HepG2 (cell line): ENCODE data around the gene CDKN1C. TPM values are rescaled to one million over a fixed set of nuclear protein-coding genes. Genes with fewer than 3 reads are reported as not detected.
A peak's percentile ranks its signal among the peaks of the same experiment; 100 is the strongest.

ENCODE experiments used
- ELF1 ChIP-seq: sonication (generic); formaldehyde crosslinking; IDR thresholded peaks from 2 replicates; pipeline ENCODE4 v1.4.0; 2020; ENCODE audit warnings: missing genetic modification reagents
- HMG20A ChIP-seq: IDR thresholded peaks from 2 replicates; pipeline ENCODE4 v1.6.1; 2016; ENCODE audit warnings: borderline replicate concordance
- IRF2 ChIP-seq: IDR thresholded peaks from 2 replicates; pipeline ENCODE4 v1.6.1; 2018; ENCODE audit warnings: missing genetic modification reagents, missing compliant biosample characterization
- KMT2B ChIP-seq: IDR thresholded peaks from 2 replicates; pipeline ENCODE4 v1.6.1; 2016; ENCODE audit warnings: missing genetic modification reagents, missing compliant biosample characterization
- NBN ChIP-seq: fragments of 450-650 bp; conservative IDR thresholded peaks from 2 replicates; pipeline ENCODE4 v1.6.1; 2017
- NFATC3 ChIP-seq: sonication (generic); formaldehyde crosslinking; IDR thresholded peaks from 2 replicates; pipeline ENCODE4 v1.5.1; 2020; ENCODE audit warnings: mild to moderate bottlenecking, missing genetic modification reagents
- SALL1 ChIP-seq: sonication (generic); formaldehyde crosslinking; IDR thresholded peaks from 2 replicates; pipeline ENCODE4 v1.8.0; 2022; ENCODE audit warnings: mild to moderate bottlenecking, missing genetic modification reagents
- SAP130 ChIP-seq: IDR thresholded peaks from 2 replicates; pipeline ENCODE4 v1.6.1; 2016; ENCODE audit warnings: low read depth
- SIX1 ChIP-seq: sonication (generic); formaldehyde crosslinking; IDR thresholded peaks from 2 replicates; pipeline ENCODE4 v1.4.0; 2020; ENCODE audit warnings: missing genetic modification reagents, borderline replicate concordance
- YY1 ChIP-seq: IDR thresholded peaks from 2 replicates; pipeline ENCODE4 v1.6.1; 2011; ENCODE audit warnings: low read length, low read depth, moderate library complexity, mild to moderate bottlenecking; ENCODE audit not compliant: insufficient read depth, insufficient replicate concordance
- ZC3H4 ChIP-seq: sonication (generic); formaldehyde crosslinking; IDR thresholded peaks from 2 replicates; pipeline ENCODE4 v1.4.0; 2020; ENCODE audit warnings: missing genetic modification reagents, borderline replicate concordance
- ZFP36L1 ChIP-seq: sonication (generic); formaldehyde crosslinking; IDR thresholded peaks from 2 replicates; pipeline ENCODE4 v1.8.0; 2022; ENCODE audit warnings: mild to moderate bottlenecking, missing genetic modification reagents, moderate library complexity
- ZNF180 ChIP-seq: sonication (generic); formaldehyde crosslinking; IDR thresholded peaks from 2 replicates; pipeline ENCODE4 v1.4.0; 2020; ENCODE audit warnings: low read depth, missing genetic modification reagents, borderline replicate concordance
- ZNF816 ChIP-seq: sonication (generic); formaldehyde crosslinking; IDR thresholded peaks from 2 replicates; pipeline ENCODE4 v1.8.0; 2022; ENCODE audit warnings: missing genetic modification reagents, mild to moderate bottlenecking, borderline replicate concordance
- ZNF883 ChIP-seq: sonication (generic); formaldehyde crosslinking; IDR thresholded peaks from 2 replicates; pipeline ENCODE4 v1.5.1; 2020; ENCODE audit warnings: mild to moderate bottlenecking, missing genetic modification reagents; ENCODE audit errors: not compliant biosample characterization
- polyA plus RNA-seq, 8 experiments: library from polyadenylated mRNA; depleted of rRNA in 3 of 8; stranded (reverse) in 7 of 8; unstranded in 1 of 8; fragments of >200 nt; fragmentation: Illumina TruSeq in 4 of 8; extraction: Trizol in 4 of 8; gene quantifications; 2 replicates each; pipeline versions ENCODE4 v1.2.1 to v1.2.3, GENCODE V29; 2011 to 2016; ENCODE audit warnings: low read depth in 4 of 8, missing spikeins in 1 of 8, mixed read lengths in 1 of 8; ENCODE audit not compliant: insufficient read depth in 1 of 8
- total RNA-seq, 5 experiments: library from RNA; depleted of rRNA; stranded (reverse); fragments of >200 nt; fragmentation: Illumina TruSeq; extraction: Trizol; gene quantifications; 2 replicates each; pipeline ENCODE4 v1.2.3, GENCODE V29; 2016; ENCODE audit warnings: low read depth in 1 of 5
- TF ChIP-seq, protein P1 (sequence below): sonication (generic); formaldehyde crosslinking; IDR thresholded peaks from 2 replicates; pipeline ENCODE4 v1.4.0; 2020; ENCODE audit warnings: mild to moderate bottlenecking, low read depth, missing genetic modification reagents
- TF ChIP-seq, protein P2 (sequence below): sonication (generic); formaldehyde crosslinking; IDR thresholded peaks from 2 replicates; pipeline ENCODE4 v1.9.0; 2021; ENCODE audit warnings: missing genetic modification reagents, borderline replicate concordance
- TF ChIP-seq, protein P3 (sequence below): sonication (generic); formaldehyde crosslinking; IDR thresholded peaks from 2 replicates; pipeline ENCODE4 v1.8.0; 2022; ENCODE audit warnings: mild to moderate bottlenecking, missing genetic modification reagents
- TF ChIP-seq, protein P4 (sequence below): sonication (generic); formaldehyde crosslinking; IDR thresholded peaks from 2 replicates; pipeline ENCODE4 v1.9.0; 2022; ENCODE audit warnings: missing genetic modification reagents, mild to moderate bottlenecking, borderline replicate concordance
- TF ChIP-seq, protein P5 (sequence below): sonication (generic); formaldehyde crosslinking; IDR thresholded peaks from 2 replicates; pipeline ENCODE4 v1.8.0; 2022; ENCODE audit warnings: mild to moderate bottlenecking, missing genetic modification reagents; ENCODE audit not compliant: insufficient replicate concordance

The CDKN1C gene
- total and polyA plus RNA-seq, 2 of the 13 experiments (the other 11 are each of a cell fraction or from before 2014, with no cell fraction given) = not detected

DNA sequence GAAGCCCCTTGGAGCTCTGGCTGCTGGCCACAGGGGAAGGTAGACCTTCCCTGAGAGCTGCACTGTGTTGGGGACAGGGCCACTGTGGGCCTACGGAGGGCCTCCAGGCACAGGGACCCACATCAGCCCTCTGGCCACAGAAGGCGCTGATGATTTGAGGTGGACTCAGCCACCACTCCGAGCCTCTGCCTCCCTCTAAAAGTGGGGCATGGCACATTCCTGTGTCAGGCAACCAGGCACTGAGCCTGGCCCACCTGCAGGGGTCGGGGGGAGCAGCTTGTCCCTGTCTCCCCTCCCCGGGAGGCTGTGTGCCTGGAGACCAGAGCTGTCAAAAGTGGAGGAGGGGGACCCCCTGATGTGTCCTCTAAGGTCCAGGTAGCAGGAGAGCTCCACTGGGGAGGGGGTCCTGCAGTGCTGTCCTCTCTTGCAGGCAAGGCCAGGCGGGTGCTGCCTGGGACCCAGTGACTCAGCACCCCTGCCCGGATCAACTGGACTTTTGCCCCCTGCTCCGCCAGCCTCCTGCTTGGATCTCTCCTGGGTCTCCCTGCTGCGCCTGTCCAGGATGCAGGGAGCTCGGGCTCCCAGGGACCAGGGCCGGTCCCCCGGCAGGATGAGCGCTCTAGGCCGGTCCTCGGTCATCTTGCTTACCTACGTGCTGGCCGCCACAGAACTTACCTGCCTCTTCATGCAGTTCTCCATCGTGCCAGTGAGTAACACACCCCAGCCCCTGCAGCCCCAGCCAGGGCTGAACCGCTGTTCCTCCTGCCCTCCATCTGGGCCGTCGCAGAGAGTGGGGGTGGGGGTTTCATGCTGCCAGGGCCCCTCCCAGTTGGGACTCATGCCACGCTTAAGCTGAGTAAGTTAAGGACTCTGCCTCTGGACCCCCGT, 17.5 kb upstream of the CDKN1C start (continued):
- TF ChIP-seq ELF1 (CRISPR knock-in tag) = 0 out of 2 replicates have a peak, but pooled peaks have one; percentile 17
- no peak; the same call in 1 of the 2 replicates for TF ChIP-seq ZC3H4 (CRISPR knock-in tag)
- TF ChIP-seq, protein P1, sequence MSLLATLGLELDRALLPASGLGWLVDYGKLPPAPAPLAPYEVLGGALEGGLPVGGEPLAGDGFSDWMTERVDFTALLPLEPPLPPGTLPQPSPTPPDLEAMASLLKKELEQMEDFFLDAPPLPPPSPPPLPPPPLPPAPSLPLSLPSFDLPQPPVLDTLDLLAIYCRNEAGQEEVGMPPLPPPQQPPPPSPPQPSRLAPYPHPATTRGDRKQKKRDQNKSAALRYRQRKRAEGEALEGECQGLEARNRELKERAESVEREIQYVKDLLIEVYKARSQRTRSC (CRISPR knock-in tag) = no peak
- TF ChIP-seq ZFP36L1 (CRISPR knock-in tag) = no peak
- TF ChIP-seq, protein P2, sequence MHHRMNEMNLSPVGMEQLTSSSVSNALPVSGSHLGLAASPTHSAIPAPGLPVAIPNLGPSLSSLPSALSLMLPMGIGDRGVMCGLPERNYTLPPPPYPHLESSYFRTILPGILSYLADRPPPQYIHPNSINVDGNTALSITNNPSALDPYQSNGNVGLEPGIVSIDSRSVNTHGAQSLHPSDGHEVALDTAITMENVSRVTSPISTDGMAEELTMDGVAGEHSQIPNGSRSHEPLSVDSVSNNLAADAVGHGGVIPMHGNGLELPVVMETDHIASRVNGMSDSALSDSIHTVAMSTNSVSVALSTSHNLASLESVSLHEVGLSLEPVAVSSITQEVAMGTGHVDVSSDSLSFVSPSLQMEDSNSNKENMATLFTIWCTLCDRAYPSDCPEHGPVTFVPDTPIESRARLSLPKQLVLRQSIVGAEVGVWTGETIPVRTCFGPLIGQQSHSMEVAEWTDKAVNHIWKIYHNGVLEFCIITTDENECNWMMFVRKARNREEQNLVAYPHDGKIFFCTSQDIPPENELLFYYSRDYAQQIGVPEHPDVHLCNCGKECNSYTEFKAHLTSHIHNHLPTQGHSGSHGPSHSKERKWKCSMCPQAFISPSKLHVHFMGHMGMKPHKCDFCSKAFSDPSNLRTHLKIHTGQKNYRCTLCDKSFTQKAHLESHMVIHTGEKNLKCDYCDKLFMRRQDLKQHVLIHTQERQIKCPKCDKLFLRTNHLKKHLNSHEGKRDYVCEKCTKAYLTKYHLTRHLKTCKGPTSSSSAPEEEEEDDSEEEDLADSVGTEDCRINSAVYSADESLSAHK (CRISPR knock-in tag) = 0 out of 2 replicates have a peak, but pooled peaks have one; percentile 42
- TF ChIP-seq ZNF180 (CRISPR knock-in tag) = no peak
- 0 out of 2 replicates have a peak, but pooled peaks have one; percentile 26 for TF ChIP-seq HMG20A (CRISPR knock-in tag)
- TF ChIP-seq SALL1 (CRISPR knock-in tag) = peak; percentile 16; the same call in 1 of the 2 replicates
- TF ChIP-seq KMT2B (CRISPR knock-in tag) = no peak
- peak; percentile 82 for TF ChIP-seq SAP130 (CRISPR knock-in tag)
- no peak for TF ChIP-seq YY1
- TF ChIP-seq SIX1 (CRISPR knock-in tag) = no peak
- TF ChIP-seq, protein P3, sequence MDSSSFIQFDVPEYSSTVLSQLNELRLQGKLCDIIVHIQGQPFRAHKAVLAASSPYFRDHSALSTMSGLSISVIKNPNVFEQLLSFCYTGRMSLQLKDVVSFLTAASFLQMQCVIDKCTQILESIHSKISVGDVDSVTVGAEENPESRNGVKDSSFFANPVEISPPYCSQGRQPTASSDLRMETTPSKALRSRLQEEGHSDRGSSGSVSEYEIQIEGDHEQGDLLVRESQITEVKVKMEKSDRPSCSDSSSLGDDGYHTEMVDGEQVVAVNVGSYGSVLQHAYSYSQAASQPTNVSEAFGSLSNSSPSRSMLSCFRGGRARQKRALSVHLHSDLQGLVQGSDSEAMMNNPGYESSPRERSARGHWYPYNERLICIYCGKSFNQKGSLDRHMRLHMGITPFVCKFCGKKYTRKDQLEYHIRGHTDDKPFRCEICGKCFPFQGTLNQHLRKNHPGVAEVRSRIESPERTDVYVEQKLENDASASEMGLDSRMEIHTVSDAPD (CRISPR knock-in tag) = no peak
- TF ChIP-seq IRF2 (CRISPR knock-in tag) = peak; percentile 44; the same call in 1 of the 2 replicates
- no peak for TF ChIP-seq ZNF883 (CRISPR knock-in tag)
- no peak for TF ChIP-seq ZNF816 (CRISPR knock-in tag)
- TF ChIP-seq NBN = no peak
- TF ChIP-seq, protein P4, sequence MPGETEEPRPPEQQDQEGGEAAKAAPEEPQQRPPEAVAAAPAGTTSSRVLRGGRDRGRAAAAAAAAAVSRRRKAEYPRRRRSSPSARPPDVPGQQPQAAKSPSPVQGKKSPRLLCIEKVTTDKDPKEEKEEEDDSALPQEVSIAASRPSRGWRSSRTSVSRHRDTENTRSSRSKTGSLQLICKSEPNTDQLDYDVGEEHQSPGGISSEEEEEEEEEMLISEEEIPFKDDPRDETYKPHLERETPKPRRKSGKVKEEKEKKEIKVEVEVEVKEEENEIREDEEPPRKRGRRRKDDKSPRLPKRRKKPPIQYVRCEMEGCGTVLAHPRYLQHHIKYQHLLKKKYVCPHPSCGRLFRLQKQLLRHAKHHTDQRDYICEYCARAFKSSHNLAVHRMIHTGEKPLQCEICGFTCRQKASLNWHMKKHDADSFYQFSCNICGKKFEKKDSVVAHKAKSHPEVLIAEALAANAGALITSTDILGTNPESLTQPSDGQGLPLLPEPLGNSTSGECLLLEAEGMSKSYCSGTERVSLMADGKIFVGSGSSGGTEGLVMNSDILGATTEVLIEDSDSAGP (CRISPR knock-in tag) = no peak; the same call in 1 of the 2 replicates
- no peak for TF ChIP-seq NFATC3 (CRISPR knock-in tag)
- TF ChIP-seq, protein P5, sequence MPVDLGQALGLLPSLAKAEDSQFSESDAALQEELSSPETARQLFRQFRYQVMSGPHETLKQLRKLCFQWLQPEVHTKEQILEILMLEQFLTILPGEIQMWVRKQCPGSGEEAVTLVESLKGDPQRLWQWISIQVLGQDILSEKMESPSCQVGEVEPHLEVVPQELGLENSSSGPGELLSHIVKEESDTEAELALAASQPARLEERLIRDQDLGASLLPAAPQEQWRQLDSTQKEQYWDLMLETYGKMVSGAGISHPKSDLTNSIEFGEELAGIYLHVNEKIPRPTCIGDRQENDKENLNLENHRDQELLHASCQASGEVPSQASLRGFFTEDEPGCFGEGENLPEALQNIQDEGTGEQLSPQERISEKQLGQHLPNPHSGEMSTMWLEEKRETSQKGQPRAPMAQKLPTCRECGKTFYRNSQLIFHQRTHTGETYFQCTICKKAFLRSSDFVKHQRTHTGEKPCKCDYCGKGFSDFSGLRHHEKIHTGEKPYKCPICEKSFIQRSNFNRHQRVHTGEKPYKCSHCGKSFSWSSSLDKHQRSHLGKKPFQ (CRISPR knock-in tag) = peak; percentile 78
